GM21737 (cell line): ENCODE data around the gene OR1L1.

Experiments
- ATAC-seq: cut with Tn5 transposase; IDR thresholded peaks from one replicate; pipeline ENCODE4 v1.9.1; 2021; ENCODE audit warnings: mild to moderate bottlenecking, moderate library complexity; ENCODE audit not compliant: unreplicated experiment

The OR1L1 gene, protein sequence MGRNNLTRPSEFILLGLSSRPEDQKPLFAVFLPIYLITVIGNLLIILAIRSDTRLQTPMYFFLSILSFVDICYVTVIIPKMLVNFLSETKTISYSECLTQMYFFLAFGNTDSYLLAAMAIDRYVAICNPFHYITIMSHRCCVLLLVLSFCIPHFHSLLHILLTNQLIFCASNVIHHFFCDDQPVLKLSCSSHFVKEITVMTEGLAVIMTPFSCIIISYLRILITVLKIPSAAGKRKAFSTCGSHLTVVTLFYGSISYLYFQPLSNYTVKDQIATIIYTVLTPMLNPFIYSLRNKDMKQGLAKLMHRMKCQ

GRCh38 chr9:122661416-122661815 lies at the start of gene OR1L1:
Gene OR1L1, plus strand, starts transcription at chr9:122661716. Its CDS starts 0 bp downstream, at chr9:122661716.
- no peak for ATAC-seq

DNA sequence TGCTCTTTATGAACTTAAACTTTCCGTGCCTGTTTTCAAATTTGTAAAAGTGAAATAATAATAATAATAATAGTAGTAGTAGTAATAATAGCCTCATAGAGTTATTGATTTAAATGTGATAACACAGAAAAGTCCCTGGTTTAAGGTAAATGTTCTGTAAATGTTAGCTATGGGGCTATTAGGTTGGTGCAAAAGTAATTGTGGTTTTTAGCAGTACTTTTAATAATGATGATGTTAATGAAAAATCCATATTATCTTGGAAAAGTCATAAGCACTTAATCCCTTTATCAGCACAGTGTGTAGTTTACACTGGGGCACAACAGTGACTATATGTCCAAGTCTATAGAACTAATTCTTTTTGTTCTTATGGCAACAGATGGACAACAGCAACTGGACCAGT lies 47.2 kb upstream of the OR1L1 start, which contains the start of gene OR1Q1:
Gene OR1Q1, plus strand, starts transcription at position 377 of the 400 bp plus-strand sequence. Its CDS starts 0 bp downstream, at position 377.
- ATAC-seq = no peak

DNA sequence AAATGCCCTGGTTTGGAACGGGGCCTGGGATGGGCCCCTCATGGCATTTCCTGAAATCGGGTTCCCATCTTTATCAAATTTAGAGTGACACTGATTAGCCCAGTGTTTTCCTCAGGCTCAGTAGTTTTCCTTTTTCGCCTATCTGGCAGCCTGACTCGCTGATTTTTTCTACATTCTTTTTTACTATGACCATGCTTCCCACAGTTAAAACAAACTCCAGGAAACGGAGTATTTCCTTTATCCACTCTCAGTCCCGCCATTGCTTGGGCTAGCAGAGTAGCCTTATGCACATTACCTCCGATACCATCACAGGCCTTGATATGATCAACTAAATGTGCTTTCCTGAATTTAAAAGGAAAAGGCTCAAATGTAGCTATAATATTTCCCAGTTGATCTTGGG lies 41.5 kb upstream of the OR1L1 start:
- ATAC-seq = no peak

DNA sequence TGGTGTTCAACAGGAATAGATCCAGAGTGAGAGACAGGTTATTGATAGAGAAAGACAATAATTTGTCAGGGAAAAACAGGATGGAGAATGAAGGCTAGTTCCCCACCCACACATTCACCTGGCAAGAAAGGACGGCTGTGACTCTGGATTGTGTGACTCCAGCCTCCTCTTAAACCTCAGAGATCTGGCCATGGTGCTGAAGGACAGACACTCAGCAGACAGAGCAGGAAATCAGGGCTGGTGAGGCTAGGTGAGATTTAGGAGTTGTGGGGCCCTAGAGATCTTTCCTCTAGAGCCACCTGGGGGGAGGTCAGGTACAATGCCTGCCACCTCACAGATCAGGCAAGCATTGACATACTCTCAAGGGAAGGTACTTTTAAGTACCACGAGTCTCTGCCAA lies 19.3 kb upstream of the OR1L1 start:
- ATAC-seq = no peak

DNA sequence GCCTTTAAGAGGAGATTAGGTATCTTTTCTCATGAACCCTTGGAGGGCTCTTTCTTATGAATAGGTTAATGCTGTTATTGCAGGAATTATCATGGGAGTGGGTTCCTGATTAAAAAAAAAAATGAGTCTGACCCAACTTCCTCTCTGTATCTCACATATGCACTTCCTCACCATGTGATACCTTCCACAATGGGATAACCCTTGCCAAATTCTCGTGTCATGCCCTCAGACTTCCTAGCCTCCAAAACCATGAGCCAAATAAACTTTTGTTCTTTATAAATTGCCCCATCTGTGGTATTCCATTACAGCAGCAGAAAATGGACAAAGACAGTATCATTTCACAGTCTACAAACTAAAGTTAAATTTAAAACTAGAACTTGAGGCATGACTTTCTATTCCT lies 5.1 kb upstream of the OR1L1 start:
- ATAC-seq = no peak

- ATAC-seq = no peak
Observed at GRCh38 chr9:122657527-122657926, 4.0 kb upstream of the OR1L1 start, which contains the start of gene OR1B1. Gene OR1B1, minus strand, starts transcription at chr9:122657627.

DNA sequence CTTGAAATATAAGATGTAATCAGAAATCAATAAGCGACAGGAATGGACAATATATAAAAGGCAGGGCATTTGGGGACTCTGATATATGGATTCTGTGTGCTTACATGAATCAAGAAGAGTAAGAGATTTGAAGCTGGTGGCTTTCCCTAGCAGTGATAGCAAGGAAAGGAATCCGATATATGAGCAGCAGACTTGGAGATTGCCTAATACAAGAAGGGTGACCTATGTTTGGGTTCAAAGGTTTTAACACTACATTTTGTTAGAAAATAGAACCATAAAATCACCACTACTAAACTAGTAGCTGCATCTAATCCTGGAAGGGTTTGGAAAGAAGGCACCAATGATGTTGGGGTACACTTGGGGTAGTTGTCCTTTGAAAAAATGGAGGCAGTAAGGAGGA lies 11.0 kb downstream of the OR1L1 start:
- no peak for ATAC-seq

DNA sequence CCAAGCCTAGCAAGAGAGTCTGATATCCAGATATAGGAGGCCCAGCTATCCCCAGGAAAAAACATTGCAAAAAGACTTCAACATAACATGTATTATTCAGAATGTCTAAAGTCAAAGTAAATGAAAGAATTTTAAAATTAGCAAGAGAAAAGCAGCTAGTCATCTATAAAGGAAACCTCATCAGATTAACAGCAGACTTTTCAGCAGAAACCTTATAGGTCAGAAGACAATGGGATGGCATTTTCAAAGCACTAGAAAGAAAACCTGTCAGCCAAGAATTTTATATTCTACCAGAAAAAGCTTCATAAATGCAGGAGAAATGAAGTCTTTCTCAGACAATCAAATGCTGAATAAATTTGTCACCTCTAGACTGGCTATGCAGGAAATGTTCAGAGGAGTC lies 23.3 kb downstream of the OR1L1 start:
- ATAC-seq = no peak

- ATAC-seq = no peak
Observed at GRCh38 chr9:122695696-122696095, 34.2 kb downstream of the OR1L1 start.
